Measurements from ENCODE around the gene MANBA.

Gene MANBA

GRCh38 chr4:102665527-102665926 lies 95.2 kb downstream of the MANBA start:
- no peak overlapping the region for H3K4me3 ChIP-seq (replicated peaks in 1 of 2; ENCODE audit: low read depth in 2 of 2, low read length in 2 of 2)
- peak in 1 of 2 donors; percentile 12 for DNase-seq (ENCODE audit: low read depth in 2 of 2)
- no peak for TF ChIP-seq CTCF (IDR thresholded peaks at IDR 0.05; ENCODE audit: low read depth, low read length)

- H3K4me3 ChIP-seq (replicated peaks in 1 of 2; ENCODE audit: low read depth in 2 of 2, low read length in 2 of 2), result no peak overlapping the region
- TF ChIP-seq CTCF (IDR thresholded peaks at IDR 0.05; ENCODE audit: low read depth, low read length), result no peak
- peak; percentile 55 to 76 for DNase-seq (ENCODE audit: low read depth in 2 of 2)
These were observed 97.7 kb downstream of the MANBA start for GRCh38 chr4:102663073-102663472.

- TF ChIP-seq CTCF (IDR thresholded peaks at IDR 0.05; ENCODE audit: low read depth, low read length), result no peak
- no peak overlapping the region for H3K4me3 ChIP-seq (replicated peaks in 1 of 2; ENCODE audit: low read depth in 2 of 2, low read length in 2 of 2)
- no peak for DNase-seq (ENCODE audit: low read depth in 2 of 2)
These were observed 103.6 kb downstream of the MANBA start for GRCh38 chr4:102657206-102657605.

GRCh38 chr4:102647117-102647516 lies 113.7 kb downstream of the MANBA start:
- TF ChIP-seq CTCF (IDR thresholded peaks at IDR 0.05; ENCODE audit: low read depth, low read length), result no peak
- no peak for DNase-seq (ENCODE audit: low read depth in 2 of 2)

GRCh38 chr4:102642631-102643298 lies 118.0 kb downstream of the MANBA start:
- no peak overlapping the region for H3K4me3 ChIP-seq (replicated peaks in 1 of 2; ENCODE audit: low read depth in 2 of 2, low read length in 2 of 2)
- DNase-seq (ENCODE audit: low read depth in 2 of 2), result peak; percentile 61 to 82
- TF ChIP-seq CTCF (IDR thresholded peaks at IDR 0.05; ENCODE audit: low read depth, low read length), result no peak

More at GRCh38 chr4:102647117-102647516, 113.7 kb downstream of the MANBA start:
- H3K4me3 ChIP-seq (replicated peaks in 1 of 2; ENCODE audit: low read depth in 2 of 2, low read length in 2 of 2), result no peak overlapping the region

GRCh38 chr4:102641793-102642192 lies 119.0 kb downstream of the MANBA start:
- DNase-seq (ENCODE audit: low read depth in 2 of 2), result no peak
- no peak for TF ChIP-seq CTCF (IDR thresholded peaks at IDR 0.05; ENCODE audit: low read depth, low read length)

GRCh38 chr4:102640669-102641068 lies 120.1 kb downstream of the MANBA start:
- DNase-seq (ENCODE audit: low read depth in 2 of 2), result peak; percentile 30 to 73
- H3K4me3 ChIP-seq (replicated peaks in 1 of 2; ENCODE audit: low read depth in 2 of 2, low read length in 2 of 2), result no peak overlapping the region
- TF ChIP-seq CTCF (IDR thresholded peaks at IDR 0.05; ENCODE audit: low read depth, low read length), result no peak

More at GRCh38 chr4:102641793-102642192, 119.0 kb downstream of the MANBA start:
- H3K4me3 ChIP-seq (replicated peaks in 1 of 2; ENCODE audit: low read depth in 2 of 2, low read length in 2 of 2), result no peak overlapping the region

All from cardiac fibroblast (primary cell).